GM10847 (cell line): ENCODE measurements around the gene ALDH16A1.

ENCODE experiments used
- POLR2A ChIP-seq: IDR thresholded peaks from 2 replicates; pipeline ENCODE4 v1.6.1; 2011; ENCODE audit not compliant: insufficient read length; ENCODE audit errors: extremely low read depth

ALDH16A1 gene

GRCh38 chr19:49502866-49503581 lies 50.0 kb downstream of the ALDH16A1 start:
- no peak for TF ChIP-seq POLR2A

- no peak for TF ChIP-seq POLR2A
Observed at GRCh38 chr19:49503582-49503962, 50.5 kb downstream of the ALDH16A1 start.

GRCh38 chr19:49506575-49507105 lies 53.6 kb downstream of the ALDH16A1 start:
- no peak for TF ChIP-seq POLR2A

- no peak for TF ChIP-seq POLR2A
Observed at GRCh38 chr19:49507803-49508494, 54.9 kb downstream of the ALDH16A1 start.

- TF ChIP-seq POLR2A: no peak
Observed at GRCh38 chr19:49512970-49513745, 60.1 kb downstream of the ALDH16A1 start.

- no peak for TF ChIP-seq POLR2A
Observed at GRCh38 chr19:49513746-49514118, 60.7 kb downstream of the ALDH16A1 start.

- TF ChIP-seq POLR2A: no peak
Observed at GRCh38 chr19:49514151-49514550, 61.1 kb downstream of the ALDH16A1 start.

- TF ChIP-seq POLR2A: no peak
Observed at GRCh38 chr19:49515767-49516166, 62.7 kb downstream of the ALDH16A1 start.

GRCh38 chr19:49518033-49518432 lies 65.0 kb downstream of the ALDH16A1 start:
- no peak for TF ChIP-seq POLR2A
